Measurements from ENCODE around the gene MRO. TPM values are rescaled to one million over a fixed set of nuclear protein-coding genes. Genes with fewer than 3 reads are reported as not detected.

MRO gene
- total RNA-seq, 6 experiments from 2014 or later = not detected

DNA sequence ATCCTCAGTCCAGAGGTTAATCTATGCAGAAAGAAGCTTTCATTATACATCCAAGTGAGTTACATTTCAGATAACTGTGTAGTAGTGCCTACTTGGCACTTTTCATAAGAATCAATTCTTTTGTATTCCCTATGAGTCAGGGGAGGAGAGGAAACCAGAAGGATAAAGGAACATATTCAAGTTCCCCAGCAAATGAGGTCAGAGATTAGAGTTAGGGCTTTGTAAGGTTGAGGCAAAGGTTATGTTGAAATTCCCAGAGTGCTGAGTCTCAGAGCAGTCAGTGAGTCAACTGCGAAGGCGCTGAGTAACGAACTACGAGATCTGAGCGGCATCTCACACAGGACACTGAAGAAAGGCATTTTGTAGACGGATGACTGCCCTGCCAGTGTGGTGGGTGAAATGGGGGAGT lies 34.1 kb upstream of the MRO start:
- H3K36me3 Mint-ChIP-seq (ENCODE audit: low read depth) = no peaks in the 10 kb centered on the region
- H3K4me3 Mint-ChIP-seq = peak overlapping the region; percentile 17; the same call in 1 of the 2 replicates
- no peak for DNase-seq

DNA sequence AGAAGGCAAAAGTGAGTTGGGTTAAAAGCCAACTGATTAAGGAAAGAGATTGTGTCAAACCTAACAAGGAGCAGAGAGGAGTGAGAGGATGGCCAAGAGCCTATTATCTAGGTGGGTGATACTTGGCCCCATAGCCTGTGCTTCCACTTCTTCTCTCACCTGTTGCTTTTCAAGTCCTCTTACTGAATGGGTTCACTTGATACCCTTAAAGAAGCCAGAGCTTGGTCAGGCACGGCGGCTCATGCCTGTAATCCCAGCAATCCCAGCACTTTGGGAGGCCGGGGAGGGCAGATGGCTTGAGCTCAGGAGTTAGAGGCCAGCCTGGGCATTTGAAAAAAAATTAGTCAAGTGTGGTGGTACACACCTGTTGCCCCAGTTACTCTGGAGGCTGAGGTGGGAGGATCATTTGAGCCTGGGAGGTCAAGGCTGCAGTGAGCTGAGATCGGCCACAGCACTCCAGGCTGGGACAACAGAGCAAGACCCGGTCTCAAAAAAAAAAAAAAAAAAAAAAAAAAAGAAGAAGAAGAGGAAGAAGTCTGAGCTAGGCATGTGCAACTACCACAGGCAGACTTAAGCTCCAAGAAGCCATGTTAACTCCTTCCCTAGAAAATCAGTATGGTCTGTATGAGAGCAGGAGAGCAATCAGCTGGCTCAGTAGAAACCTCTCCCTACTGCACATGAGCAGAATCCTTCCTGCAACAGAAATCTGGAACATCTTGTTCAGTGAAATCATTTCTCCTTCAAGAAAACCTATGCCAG lies 30.7 kb upstream of the MRO start:
- DNase-seq = no peak
- H3K36me3 Mint-ChIP-seq (ENCODE audit: low read depth) = no peaks in the 10 kb centered on the region
- TF ChIP-seq, protein P1, sequence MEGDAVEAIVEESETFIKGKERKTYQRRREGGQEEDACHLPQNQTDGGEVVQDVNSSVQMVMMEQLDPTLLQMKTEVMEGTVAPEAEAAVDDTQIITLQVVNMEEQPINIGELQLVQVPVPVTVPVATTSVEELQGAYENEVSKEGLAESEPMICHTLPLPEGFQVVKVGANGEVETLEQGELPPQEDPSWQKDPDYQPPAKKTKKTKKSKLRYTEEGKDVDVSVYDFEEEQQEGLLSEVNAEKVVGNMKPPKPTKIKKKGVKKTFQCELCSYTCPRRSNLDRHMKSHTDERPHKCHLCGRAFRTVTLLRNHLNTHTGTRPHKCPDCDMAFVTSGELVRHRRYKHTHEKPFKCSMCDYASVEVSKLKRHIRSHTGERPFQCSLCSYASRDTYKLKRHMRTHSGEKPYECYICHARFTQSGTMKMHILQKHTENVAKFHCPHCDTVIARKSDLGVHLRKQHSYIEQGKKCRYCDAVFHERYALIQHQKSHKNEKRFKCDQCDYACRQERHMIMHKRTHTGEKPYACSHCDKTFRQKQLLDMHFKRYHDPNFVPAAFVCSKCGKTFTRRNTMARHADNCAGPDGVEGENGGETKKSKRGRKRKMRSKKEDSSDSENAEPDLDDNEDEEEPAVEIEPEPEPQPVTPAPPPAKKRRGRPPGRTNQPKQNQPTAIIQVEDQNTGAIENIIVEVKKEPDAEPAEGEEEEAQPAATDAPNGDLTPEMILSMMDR (IDR thresholded peaks at IDR 0.05) = no peak
- no peak overlapping the region for H3K4me3 Mint-ChIP-seq
- peaks cover 5% of the 10 kb centered on the region for H3K27me3 Mint-ChIP-seq (ENCODE audit: insufficient read depth)
- H3K27ac Mint-ChIP-seq = no peak overlapping the region
- peaks cover 31% of the 10 kb centered on the region for H3K4me1 Mint-ChIP-seq (ENCODE audit: low read depth)
- no peaks in the 10 kb centered on the region for H3K9me3 Mint-ChIP-seq

More for the DNA sequence above, 34.1 kb upstream of the MRO start:
- H3K4me1 Mint-ChIP-seq (ENCODE audit: low read depth) = peaks cover 36% of the 10 kb centered on the region
- TF ChIP-seq, protein P1 (IDR thresholded peaks at IDR 0.05) = no peak
- H3K27ac Mint-ChIP-seq = peak overlapping the region; percentile 12; the same call in 1 of the 2 replicates
- H3K27me3 Mint-ChIP-seq (ENCODE audit: insufficient read depth) = peaks cover 3% of the 10 kb centered on the region
- H3K9me3 Mint-ChIP-seq = no peaks in the 10 kb centered on the region

DNA sequence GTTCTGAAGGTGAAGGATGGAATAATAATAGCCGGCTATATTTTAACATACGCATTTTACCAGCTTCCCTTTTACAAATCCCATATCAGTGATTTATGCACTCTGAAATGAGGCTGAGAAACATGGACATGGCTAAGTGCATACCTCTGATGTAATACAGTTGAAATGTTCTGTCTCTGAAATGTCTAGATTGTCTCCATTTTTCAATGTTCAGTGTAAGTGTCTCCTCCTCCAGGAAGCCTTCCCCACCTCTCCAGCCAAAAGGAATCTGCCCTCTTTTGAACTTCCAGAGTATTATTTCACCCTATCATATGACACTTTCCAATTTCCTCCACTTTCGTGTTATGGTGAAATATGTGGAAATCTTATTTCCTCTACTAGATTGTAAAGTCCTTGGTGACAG lies 29.6 kb upstream of the MRO start:
- DNase-seq = no peak

DNA sequence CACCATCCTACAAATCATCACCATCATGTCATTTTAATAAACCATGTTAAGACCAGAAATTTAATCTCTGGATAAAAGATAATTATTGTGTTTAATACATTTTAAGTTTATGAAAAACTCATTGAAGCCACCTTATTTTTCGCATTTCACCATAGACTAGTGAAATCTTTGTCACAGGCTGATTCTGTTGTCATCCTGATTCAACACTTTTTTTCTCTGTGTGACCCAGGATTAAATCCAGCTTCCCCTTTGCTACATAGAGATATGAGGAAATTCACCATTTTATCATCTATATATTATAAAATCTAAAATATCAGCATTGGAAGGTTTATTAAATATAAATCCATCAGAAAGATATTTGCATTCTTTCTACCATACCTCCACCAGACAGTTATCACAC lies 29.2 kb upstream of the MRO start:
- Mint-ChIP-seq H3K27me3 (ENCODE audit: insufficient read depth) (peaks cover 7% of the 10 kb centered on the region), H3K27ac (no peak overlapping the region), H3K9me3 (no peaks in the 10 kb centered on the region), H3K4me3 (no peak overlapping the region), H3K36me3 (ENCODE audit: low read depth) (no peaks in the 10 kb centered on the region), H3K4me1 (ENCODE audit: low read depth) (peaks cover 25% of the 10 kb centered on the region)
- TF ChIP-seq, protein P1 (IDR thresholded peaks at IDR 0.05) = no peak
- no peak for DNase-seq

More for the DNA sequence above, 29.6 kb upstream of the MRO start:
- no peaks in the 10 kb centered on the region for H3K36me3 Mint-ChIP-seq (ENCODE audit: low read depth)
- H3K27me3 Mint-ChIP-seq (ENCODE audit: insufficient read depth) = peaks cover 8% of the 10 kb centered on the region
- no peak overlapping the region for H3K4me3 Mint-ChIP-seq
- TF ChIP-seq, protein P1 (IDR thresholded peaks at IDR 0.05) = no peak
- no peak overlapping the region for H3K27ac Mint-ChIP-seq
- no peaks in the 10 kb centered on the region for H3K9me3 Mint-ChIP-seq
- H3K4me1 Mint-ChIP-seq (ENCODE audit: low read depth) = peaks cover 29% of the 10 kb centered on the region

DNA sequence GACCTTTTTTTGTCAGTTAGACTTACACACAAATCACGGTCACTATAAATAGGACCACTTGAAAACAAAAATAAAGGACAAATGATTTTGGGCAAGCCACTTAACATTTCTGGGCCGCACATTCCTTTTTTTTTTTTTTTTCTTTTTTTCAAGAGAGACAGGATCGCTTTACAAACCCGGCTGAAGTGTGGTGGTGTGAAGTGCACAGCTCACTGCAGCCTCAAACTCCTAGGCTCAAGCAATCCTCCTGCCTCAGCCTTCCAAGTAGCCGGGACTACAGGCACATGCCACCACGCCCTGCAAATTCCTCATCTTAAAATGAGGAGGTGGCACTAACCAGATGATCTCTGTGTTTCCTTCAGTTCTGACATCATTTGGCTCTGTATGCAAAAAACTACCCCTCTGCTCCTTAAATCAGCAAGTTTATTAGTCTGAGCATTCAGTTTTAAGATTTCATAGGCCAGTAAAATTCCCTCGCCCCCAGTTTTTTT lies 28.3 kb upstream of the MRO start:
- Mint-ChIP-seq H3K27me3 (ENCODE audit: insufficient read depth) (peaks cover 7% of the 10 kb centered on the region), H3K4me3 (no peak overlapping the region), H3K4me1 (ENCODE audit: low read depth) (peaks cover 20% of the 10 kb centered on the region), H3K27ac (no peak overlapping the region), H3K36me3 (ENCODE audit: low read depth) (no peaks in the 10 kb centered on the region), H3K9me3 (no peaks in the 10 kb centered on the region)
- TF ChIP-seq, protein P1 (IDR thresholded peaks at IDR 0.05) = no peak
- DNase-seq = no peak
